Measurements from ENCODE around the gene OVOL3. TPM values are rescaled to one million over a fixed set of nuclear protein-coding genes. Genes with fewer than 3 reads are reported as not detected.
"Not testable (repeated sequence)": the region's sequence is repeated elsewhere in the genome, so short reads cannot be mapped to it uniquely, and the experiment has no call there.

OVOL3 gene
- total RNA-seq, 1 experiment from 2014 or later = not detected

- not testable (repeated sequence) for DNase-seq (ENCODE audit: low read depth)
Observed at GRCh38 chr19:36131221-36131620, 20.3 kb downstream of the OVOL3 start.

- DNase-seq (ENCODE audit: low read depth) = not testable (repeated sequence)
Observed at GRCh38 chr19:36134867-36135266, 23.9 kb downstream of the OVOL3 start.

- DNase-seq (ENCODE audit: low read depth) = peak; percentile 85
Observed at GRCh38 chr19:36136964-36137686, 26.2 kb downstream of the OVOL3 start.

- DNase-seq (ENCODE audit: low read depth) = no peak
Observed at GRCh38 chr19:36139120-36139472, 28.2 kb downstream of the OVOL3 start.

- peak; percentile 99 for DNase-seq (ENCODE audit: low read depth)
Observed at GRCh38 chr19:36139473-36140303, 28.7 kb downstream of the OVOL3 start, which contains the start of gene CAPNS1. TSS of gene CAPNS1 (plus strand) at chr19:36140066. CDS start at chr19:36141012, 946 bp downstream.

- peak; percentile 79 for DNase-seq (ENCODE audit: low read depth)
Observed at GRCh38 chr19:36140304-36141038, 29.5 kb downstream of the OVOL3 start.

- peak; percentile 91 for DNase-seq (ENCODE audit: low read depth)
Observed at GRCh38 chr19:36141039-36141927, 30.3 kb downstream of the OVOL3 start.

- no peak for DNase-seq (ENCODE audit: low read depth)
Observed at GRCh38 chr19:36142046-36142445, 31.1 kb downstream of the OVOL3 start.

- no peak for DNase-seq (ENCODE audit: low read depth)
Observed at GRCh38 chr19:36142496-36142895, 31.6 kb downstream of the OVOL3 start.

GRCh38 chr19:36144624-36145023 lies 33.7 kb downstream of the OVOL3 start:
- DNase-seq (ENCODE audit: low read depth) = no peak

GRCh38 chr19:36149673-36150406 lies 38.9 kb downstream of the OVOL3 start:
- DNase-seq (ENCODE audit: low read depth) = no peak

- no peak for DNase-seq (ENCODE audit: low read depth)
Observed at GRCh38 chr19:36150586-36150985, 39.6 kb downstream of the OVOL3 start.

- no peak for DNase-seq (ENCODE audit: low read depth)
Observed at GRCh38 chr19:36151144-36152018, 40.4 kb downstream of the OVOL3 start.

GRCh38 chr19:36152019-36152351 lies 41.0 kb downstream of the OVOL3 start:
- no peak for DNase-seq (ENCODE audit: low read depth)

- no peak for DNase-seq (ENCODE audit: low read depth)
Observed at GRCh38 chr19:36152352-36153091, 41.6 kb downstream of the OVOL3 start, which contains the start of gene COX7A1. TSS of gene COX7A1 (minus strand) at chr19:36152447. CDS start at chr19:36152407, 40 bp downstream.

- DNase-seq (ENCODE audit: low read depth) = no peak
Observed at GRCh38 chr19:36153126-36153525, 42.2 kb downstream of the OVOL3 start.

- DNase-seq (ENCODE audit: low read depth) = no peak
Observed at GRCh38 chr19:36160821-36161596, 50.1 kb downstream of the OVOL3 start.

Data from Daoy (cell line).